GM12864 (cell line): ENCODE results near the gene BORCS6.
"Not testable (repeated sequence)": the region's sequence is repeated elsewhere in the genome, so short reads cannot be mapped to it uniquely, and the experiment has no call there.

Experiments used
- DNase-seq: peaks from one replicate; pipeline ENCODE4 v3.0.0-alpha.2; 2011; ENCODE audit warnings: low read depth
- H3K4me3 ChIP-seq: 2 replicates; pipeline ENCODE4 v1.5.1; 2011; ENCODE audit warnings: mild to moderate bottlenecking, low read depth, low read length, control low read depth
- CTCF ChIP-seq: IDR thresholded peaks from 2 replicates; pipeline ENCODE4 v1.5.1; 2011; ENCODE audit warnings: low read depth, mild to moderate bottlenecking, moderate library complexity, low read length, control low read depth, inconsistent platforms; ENCODE audit errors: missing control alignments

Gene BORCS6

GRCh38 chr17:8222380-8222629, 32.3 kb upstream of the BORCS6 start:
- TF ChIP-seq CTCF: no peak
- DNase-seq: peak; percentile 74
- peak overlapping the region; percentile 68 for H3K4me3 ChIP-seq

- no peak for TF ChIP-seq CTCF
- peak; percentile 75 for DNase-seq
Observed at GRCh38 chr17:8221663-8222379, 31.8 kb upstream of the BORCS6 start.

GRCh38 chr17:8220783-8221662, 31.0 kb upstream of the BORCS6 start:
- peak overlapping the region; percentile 63 for H3K4me3 ChIP-seq
- TF ChIP-seq CTCF: no peak
- peak; percentile 71 for DNase-seq

More at GRCh38 chr17:8221663-8222379, 31.8 kb upstream of the BORCS6 start:
- peak overlapping the region; percentile 68 for H3K4me3 ChIP-seq

GRCh38 chr17:8214000-8214399, 24.0 kb upstream of the BORCS6 start:
- H3K4me3 ChIP-seq, DNase-seq: not testable (repeated sequence)

GRCh38 chr17:8212312-8213180, 22.6 kb upstream of the BORCS6 start:
- TF ChIP-seq CTCF: no peak
- no peak overlapping the region for H3K4me3 ChIP-seq
- DNase-seq: no peak

- DNase-seq: no peak
- no peak for TF ChIP-seq CTCF
- peak overlapping the region; percentile 58 for H3K4me3 ChIP-seq
Observed at GRCh38 chr17:8210761-8211458, 20.9 kb upstream of the BORCS6 start.
